H1 (cell line): ENCODE measurements around the gene F2. TPM values are rescaled to one million over a fixed set of nuclear protein-coding genes. Genes with fewer than 3 reads are reported as not detected.

Experiments used
- polyA plus RNA-seq, 7 experiments: library from polyadenylated mRNA; depleted of rRNA in 3 of 7; stranded (reverse) in 5 of 7; unstranded in 2 of 7; fragments of >200 nt in 5 of 7; fragments of 200-250 nt in 2 of 7; gene quantifications; 1 replicate in 5 of 7; 2 replicates in 1 of 7; 4 replicates in 1 of 7; pipeline versions ENCODE4 v1.2.1 to v1.2.3, GENCODE V29; 2011 to 2013; ENCODE audit warnings: missing spikeins in 2 of 7, mixed read lengths in 2 of 7
- total RNA-seq: library from RNA; stranded (reverse); fragmentation: NEBNext Ultra II Directional; extraction: Animal tissue kit (Norgen Biotek cat#: 25700); gene quantifications from 2 replicates; pipeline ENCODE4 v1.2.1, GENCODE V29; 2021
- TF ChIP-seq, protein P1 (sequence below): fragments of 300-600 bp; sonication (generic); IDR thresholded peaks from 2 replicates; pipeline ENCODE4 v1.7.1; 2012; ENCODE audit warnings: low read length, moderate library complexity, mild to moderate bottlenecking, inconsistent platforms; ENCODE audit not compliant: insufficient replicate concordance

The F2 gene
- total and polyA plus RNA-seq, 2 of the 8 experiments (the other 6 are each of a cell fraction or from before 2014, with no cell fraction given), result 0.11 TPM; not detected in 1

DNA sequence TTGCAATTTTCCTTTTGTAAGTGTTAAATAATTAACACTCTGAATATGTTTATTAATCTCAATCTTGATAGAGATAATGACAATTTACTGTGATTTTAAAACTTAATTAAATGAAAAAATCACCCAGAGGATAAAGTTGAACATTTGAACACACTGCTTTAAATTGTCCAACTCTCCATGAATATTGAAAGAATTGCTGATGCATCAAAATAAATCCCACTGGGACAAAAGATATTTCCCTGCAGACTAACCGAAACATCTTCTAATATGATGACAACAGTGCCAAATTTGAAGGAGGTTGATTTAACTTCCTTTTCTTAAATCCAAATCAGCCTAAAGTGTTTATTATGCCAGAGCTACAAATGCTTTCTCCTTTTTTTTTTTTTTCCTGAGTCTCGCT is 47.6 kb downstream of the F2 start (continued):
- TF ChIP-seq, protein P1, sequence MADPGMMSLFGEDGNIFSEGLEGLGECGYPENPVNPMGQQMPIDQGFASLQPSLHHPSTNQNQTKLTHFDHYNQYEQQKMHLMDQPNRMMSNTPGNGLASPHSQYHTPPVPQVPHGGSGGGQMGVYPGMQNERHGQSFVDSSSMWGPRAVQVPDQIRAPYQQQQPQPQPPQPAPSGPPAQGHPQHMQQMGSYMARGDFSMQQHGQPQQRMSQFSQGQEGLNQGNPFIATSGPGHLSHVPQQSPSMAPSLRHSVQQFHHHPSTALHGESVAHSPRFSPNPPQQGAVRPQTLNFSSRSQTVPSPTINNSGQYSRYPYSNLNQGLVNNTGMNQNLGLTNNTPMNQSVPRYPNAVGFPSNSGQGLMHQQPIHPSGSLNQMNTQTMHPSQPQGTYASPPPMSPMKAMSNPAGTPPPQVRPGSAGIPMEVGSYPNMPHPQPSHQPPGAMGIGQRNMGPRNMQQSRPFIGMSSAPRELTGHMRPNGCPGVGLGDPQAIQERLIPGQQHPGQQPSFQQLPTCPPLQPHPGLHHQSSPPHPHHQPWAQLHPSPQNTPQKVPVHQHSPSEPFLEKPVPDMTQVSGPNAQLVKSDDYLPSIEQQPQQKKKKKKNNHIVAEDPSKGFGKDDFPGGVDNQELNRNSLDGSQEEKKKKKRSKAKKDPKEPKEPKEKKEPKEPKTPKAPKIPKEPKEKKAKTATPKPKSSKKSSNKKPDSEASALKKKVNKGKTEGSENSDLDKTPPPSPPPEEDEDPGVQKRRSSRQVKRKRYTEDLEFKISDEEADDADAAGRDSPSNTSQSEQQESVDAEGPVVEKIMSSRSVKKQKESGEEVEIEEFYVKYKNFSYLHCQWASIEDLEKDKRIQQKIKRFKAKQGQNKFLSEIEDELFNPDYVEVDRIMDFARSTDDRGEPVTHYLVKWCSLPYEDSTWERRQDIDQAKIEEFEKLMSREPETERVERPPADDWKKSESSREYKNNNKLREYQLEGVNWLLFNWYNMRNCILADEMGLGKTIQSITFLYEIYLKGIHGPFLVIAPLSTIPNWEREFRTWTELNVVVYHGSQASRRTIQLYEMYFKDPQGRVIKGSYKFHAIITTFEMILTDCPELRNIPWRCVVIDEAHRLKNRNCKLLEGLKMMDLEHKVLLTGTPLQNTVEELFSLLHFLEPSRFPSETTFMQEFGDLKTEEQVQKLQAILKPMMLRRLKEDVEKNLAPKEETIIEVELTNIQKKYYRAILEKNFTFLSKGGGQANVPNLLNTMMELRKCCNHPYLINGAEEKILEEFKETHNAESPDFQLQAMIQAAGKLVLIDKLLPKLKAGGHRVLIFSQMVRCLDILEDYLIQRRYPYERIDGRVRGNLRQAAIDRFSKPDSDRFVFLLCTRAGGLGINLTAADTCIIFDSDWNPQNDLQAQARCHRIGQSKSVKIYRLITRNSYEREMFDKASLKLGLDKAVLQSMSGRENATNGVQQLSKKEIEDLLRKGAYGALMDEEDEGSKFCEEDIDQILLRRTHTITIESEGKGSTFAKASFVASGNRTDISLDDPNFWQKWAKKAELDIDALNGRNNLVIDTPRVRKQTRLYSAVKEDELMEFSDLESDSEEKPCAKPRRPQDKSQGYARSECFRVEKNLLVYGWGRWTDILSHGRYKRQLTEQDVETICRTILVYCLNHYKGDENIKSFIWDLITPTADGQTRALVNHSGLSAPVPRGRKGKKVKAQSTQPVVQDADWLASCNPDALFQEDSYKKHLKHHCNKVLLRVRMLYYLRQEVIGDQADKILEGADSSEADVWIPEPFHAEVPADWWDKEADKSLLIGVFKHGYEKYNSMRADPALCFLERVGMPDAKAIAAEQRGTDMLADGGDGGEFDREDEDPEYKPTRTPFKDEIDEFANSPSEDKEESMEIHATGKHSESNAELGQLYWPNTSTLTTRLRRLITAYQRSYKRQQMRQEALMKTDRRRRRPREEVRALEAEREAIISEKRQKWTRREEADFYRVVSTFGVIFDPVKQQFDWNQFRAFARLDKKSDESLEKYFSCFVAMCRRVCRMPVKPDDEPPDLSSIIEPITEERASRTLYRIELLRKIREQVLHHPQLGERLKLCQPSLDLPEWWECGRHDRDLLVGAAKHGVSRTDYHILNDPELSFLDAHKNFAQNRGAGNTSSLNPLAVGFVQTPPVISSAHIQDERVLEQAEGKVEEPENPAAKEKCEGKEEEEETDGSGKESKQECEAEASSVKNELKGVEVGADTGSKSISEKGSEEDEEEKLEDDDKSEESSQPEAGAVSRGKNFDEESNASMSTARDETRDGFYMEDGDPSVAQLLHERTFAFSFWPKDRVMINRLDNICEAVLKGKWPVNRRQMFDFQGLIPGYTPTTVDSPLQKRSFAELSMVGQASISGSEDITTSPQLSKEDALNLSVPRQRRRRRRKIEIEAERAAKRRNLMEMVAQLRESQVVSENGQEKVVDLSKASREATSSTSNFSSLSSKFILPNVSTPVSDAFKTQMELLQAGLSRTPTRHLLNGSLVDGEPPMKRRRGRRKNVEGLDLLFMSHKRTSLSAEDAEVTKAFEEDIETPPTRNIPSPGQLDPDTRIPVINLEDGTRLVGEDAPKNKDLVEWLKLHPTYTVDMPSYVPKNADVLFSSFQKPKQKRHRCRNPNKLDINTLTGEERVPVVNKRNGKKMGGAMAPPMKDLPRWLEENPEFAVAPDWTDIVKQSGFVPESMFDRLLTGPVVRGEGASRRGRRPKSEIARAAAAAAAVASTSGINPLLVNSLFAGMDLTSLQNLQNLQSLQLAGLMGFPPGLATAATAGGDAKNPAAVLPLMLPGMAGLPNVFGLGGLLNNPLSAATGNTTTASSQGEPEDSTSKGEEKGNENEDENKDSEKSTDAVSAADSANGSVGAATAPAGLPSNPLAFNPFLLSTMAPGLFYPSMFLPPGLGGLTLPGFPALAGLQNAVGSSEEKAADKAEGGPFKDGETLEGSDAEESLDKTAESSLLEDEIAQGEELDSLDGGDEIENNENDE, result no peak
